Measurements from ENCODE around the gene RAB2B. TPM values are rescaled to one million over a fixed set of nuclear protein-coding genes. Genes with fewer than 3 reads are reported as not detected.

Gene RAB2B
- total RNA-seq, 1 donor from 2014 or later: 41.0 TPM

DNA sequence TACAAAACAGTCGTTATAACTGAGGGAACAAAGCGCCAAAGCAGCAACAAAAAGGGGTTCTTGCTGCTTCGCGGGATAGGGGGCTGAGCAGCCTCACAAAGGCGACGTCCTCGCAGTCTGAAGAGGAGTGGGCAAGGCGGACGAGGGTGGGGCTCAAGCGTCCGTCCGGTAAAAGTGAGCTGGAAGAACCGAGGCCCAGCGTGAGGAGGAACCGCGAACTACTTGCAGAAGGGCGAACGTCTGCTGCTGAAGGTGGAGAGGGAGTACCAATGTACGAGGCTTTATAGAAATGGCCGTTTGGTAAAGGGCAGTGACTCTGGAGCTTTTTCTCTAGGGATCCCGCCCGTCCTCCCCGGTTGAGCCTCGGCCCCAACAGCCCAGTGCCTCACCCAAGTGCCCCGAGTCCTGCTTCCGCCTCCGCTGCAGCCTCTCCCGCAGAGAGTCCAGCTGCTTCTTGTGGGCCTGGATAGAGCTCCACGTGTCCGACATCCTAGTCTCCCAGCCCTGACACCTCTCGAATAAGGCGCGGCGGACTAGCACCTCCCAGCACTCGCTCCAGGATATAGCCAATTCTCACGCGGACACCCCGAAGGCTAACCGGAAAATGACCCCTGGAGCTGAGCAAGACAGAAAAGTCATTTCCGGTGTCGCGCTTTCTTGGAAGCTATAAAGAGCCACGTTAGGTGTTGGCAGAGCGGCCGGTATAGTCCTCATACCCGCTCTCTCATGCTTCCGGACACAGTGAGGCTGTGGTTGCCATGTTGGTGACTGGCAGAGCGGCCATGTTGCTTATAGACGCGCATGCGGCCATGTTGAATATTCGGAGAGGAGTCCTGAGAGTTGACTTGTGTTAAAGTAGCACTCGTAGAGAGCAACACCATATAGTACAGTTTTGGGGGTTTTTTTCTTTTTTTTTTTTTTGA, 34.2 kb upstream of the RAB2B start, which contains the start of gene METTL3:
TSS of gene METTL3 (minus strand) at position 606 of the 923 bp plus-strand sequence. CDS start at position 489, 117 bp downstream.
- peak within 1 kb of the TSS; percentile 98 for H3K27ac Mint-ChIP-seq
- TF ChIP-seq, protein P1, sequence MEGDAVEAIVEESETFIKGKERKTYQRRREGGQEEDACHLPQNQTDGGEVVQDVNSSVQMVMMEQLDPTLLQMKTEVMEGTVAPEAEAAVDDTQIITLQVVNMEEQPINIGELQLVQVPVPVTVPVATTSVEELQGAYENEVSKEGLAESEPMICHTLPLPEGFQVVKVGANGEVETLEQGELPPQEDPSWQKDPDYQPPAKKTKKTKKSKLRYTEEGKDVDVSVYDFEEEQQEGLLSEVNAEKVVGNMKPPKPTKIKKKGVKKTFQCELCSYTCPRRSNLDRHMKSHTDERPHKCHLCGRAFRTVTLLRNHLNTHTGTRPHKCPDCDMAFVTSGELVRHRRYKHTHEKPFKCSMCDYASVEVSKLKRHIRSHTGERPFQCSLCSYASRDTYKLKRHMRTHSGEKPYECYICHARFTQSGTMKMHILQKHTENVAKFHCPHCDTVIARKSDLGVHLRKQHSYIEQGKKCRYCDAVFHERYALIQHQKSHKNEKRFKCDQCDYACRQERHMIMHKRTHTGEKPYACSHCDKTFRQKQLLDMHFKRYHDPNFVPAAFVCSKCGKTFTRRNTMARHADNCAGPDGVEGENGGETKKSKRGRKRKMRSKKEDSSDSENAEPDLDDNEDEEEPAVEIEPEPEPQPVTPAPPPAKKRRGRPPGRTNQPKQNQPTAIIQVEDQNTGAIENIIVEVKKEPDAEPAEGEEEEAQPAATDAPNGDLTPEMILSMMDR (IDR thresholded peaks at IDR 0.05; ENCODE audit: unreplicated experiment): no peak
- H3K4me3 Mint-ChIP-seq (ENCODE audit: low read depth): peak within 1 kb of the TSS; percentile 98
- peak; percentile 79 for DNase-seq (ENCODE audit: low spot score, unreplicated experiment)
- H3K36me3 Mint-ChIP-seq (ENCODE audit: insufficient read depth): peaks cover 10% of the 10 kb centered on the region
- H3K27me3 Mint-ChIP-seq: no peaks in the 10 kb centered on the region
- peaks cover 28% of the 10 kb centered on the region for H3K4me1 Mint-ChIP-seq (ENCODE audit: low read depth)
- H3K9me3 Mint-ChIP-seq (ENCODE audit: low read depth): no peaks in the 10 kb centered on the region

- no peaks in the 10 kb centered on the region for H3K9me3 Mint-ChIP-seq (ENCODE audit: low read depth)
- peaks cover 10% of the 10 kb centered on the region for H3K36me3 Mint-ChIP-seq (ENCODE audit: insufficient read depth)
- peak overlapping the region; percentile 98 for H3K27ac Mint-ChIP-seq
- H3K27me3 Mint-ChIP-seq: no peaks in the 10 kb centered on the region
- peaks cover 28% of the 10 kb centered on the region for H3K4me1 Mint-ChIP-seq (ENCODE audit: low read depth)
- peak overlapping the region; percentile 98 for H3K4me3 Mint-ChIP-seq (ENCODE audit: low read depth)
- TF ChIP-seq, protein P1 (IDR thresholded peaks at IDR 0.05; ENCODE audit: unreplicated experiment): no peak
- no peak for DNase-seq (ENCODE audit: low spot score, unreplicated experiment)
Observed at GRCh38 chr14:21509432-21510143, 32.8 kb upstream of the RAB2B start.

DNA sequence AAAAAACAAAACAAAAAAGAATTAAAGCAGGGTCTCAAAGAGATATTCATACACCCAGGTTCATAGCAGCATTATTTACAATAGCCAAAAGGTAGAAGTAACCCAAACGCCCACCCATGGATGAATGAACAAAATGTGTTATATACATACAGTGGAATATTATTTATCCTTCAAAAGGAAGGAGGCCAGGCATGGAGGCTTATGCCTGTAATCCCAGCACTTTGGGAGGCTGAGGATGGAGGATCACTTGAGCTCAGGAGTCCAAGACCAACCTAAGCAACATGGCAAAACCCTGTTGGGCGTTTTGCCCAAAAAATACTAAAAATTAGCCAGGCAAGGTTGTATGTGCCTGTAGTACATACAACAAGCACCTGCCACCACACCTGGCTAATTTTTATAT, 29.8 kb upstream of the RAB2B start:
- H3K36me3 Mint-ChIP-seq (ENCODE audit: insufficient read depth): peaks cover 15% of the 10 kb centered on the region
- peaks cover 13% of the 10 kb centered on the region for H3K4me1 Mint-ChIP-seq (ENCODE audit: low read depth)
- H3K27me3 Mint-ChIP-seq: no peaks in the 10 kb centered on the region
- no peak overlapping the region for H3K27ac Mint-ChIP-seq
- H3K9me3 Mint-ChIP-seq (ENCODE audit: low read depth): no peaks in the 10 kb centered on the region
- no peak for DNase-seq (ENCODE audit: low spot score, unreplicated experiment)
- TF ChIP-seq, protein P1 (IDR thresholded peaks at IDR 0.05; ENCODE audit: unreplicated experiment): no peak
- no peak overlapping the region for H3K4me3 Mint-ChIP-seq (ENCODE audit: low read depth)

- Mint-ChIP-seq H3K4me3 (ENCODE audit: low read depth) (no peak overlapping the region), H3K9me3 (ENCODE audit: low read depth) (no peaks in the 10 kb centered on the region), H3K27ac (no peak overlapping the region), H3K27me3 (no peaks in the 10 kb centered on the region), H3K4me1 (ENCODE audit: low read depth) (peaks cover 9% of the 10 kb centered on the region), H3K36me3 (ENCODE audit: insufficient read depth) (peaks cover 19% of the 10 kb centered on the region)
- DNase-seq (ENCODE audit: low spot score, unreplicated experiment): no peak
- TF ChIP-seq, protein P1 (IDR thresholded peaks at IDR 0.05; ENCODE audit: unreplicated experiment): no peak
Observed at GRCh38 chr14:21505012-21505553, 28.3 kb upstream of the RAB2B start.

GRCh38 chr14:21503376-21503775, 26.6 kb upstream of the RAB2B start:
- no peak overlapping the region for H3K4me3 Mint-ChIP-seq (ENCODE audit: low read depth)
- peak overlapping the region; percentile 88 for H3K27ac Mint-ChIP-seq
- peaks cover 11% of the 10 kb centered on the region for H3K4me1 Mint-ChIP-seq (ENCODE audit: low read depth)
- no peaks in the 10 kb centered on the region for H3K9me3 Mint-ChIP-seq (ENCODE audit: low read depth)
- TF ChIP-seq, protein P1 (IDR thresholded peaks at IDR 0.05; ENCODE audit: unreplicated experiment): no peak
- no peak for DNase-seq (ENCODE audit: low spot score, unreplicated experiment)
- peaks cover 31% of the 10 kb centered on the region for H3K36me3 Mint-ChIP-seq (ENCODE audit: insufficient read depth)
- no peaks in the 10 kb centered on the region for H3K27me3 Mint-ChIP-seq

Data from progenitor cell of endocrine pancreas (in vitro differentiated cells).